ENCODE results near the gene LRP1-AS.

The LRP1-AS gene

GRCh38 chr12:57112492-57113294 lies 34.7 kb downstream of the LRP1-AS start:
- peak overlapping the region; percentile 83 for H3K4me3 Mint-ChIP-seq
- H3K27ac Mint-ChIP-seq = no peak overlapping the region
- peaks cover 9% of the 10 kb centered on the region for H3K27me3 Mint-ChIP-seq (ENCODE audit: low read depth, poor library complexity)
- peaks cover 8% of the 10 kb centered on the region for H3K36me3 Mint-ChIP-seq (ENCODE audit: low read depth)
- peak; percentile 77 for TF ChIP-seq CTCF (IDR thresholded peaks at IDR 0.05)
- peaks cover 59% of the 10 kb centered on the region for H3K4me1 Mint-ChIP-seq
- no peaks in the 10 kb centered on the region for H3K9me3 Mint-ChIP-seq
- DNase-seq = no peak

- peaks cover 20% of the 10 kb centered on the region for H3K36me3 Mint-ChIP-seq (ENCODE audit: low read depth)
- no peaks in the 10 kb centered on the region for H3K9me3 Mint-ChIP-seq
- peak within 1 kb of the TSS; percentile 99 for H3K27ac Mint-ChIP-seq
- TF ChIP-seq CTCF (IDR thresholded peaks at IDR 0.05) = no peak
- DNase-seq = peak; percentile 49
- peak within 1 kb of the TSS; percentile 83 for H3K4me3 Mint-ChIP-seq
- peaks cover 3% of the 10 kb centered on the region for H3K27me3 Mint-ChIP-seq (ENCODE audit: low read depth, poor library complexity)
- peaks cover 63% of the 10 kb centered on the region for H3K4me1 Mint-ChIP-seq
Observed at GRCh38 chr12:57111031-57111734, 36.2 kb downstream of the LRP1-AS start, which contains the start of gene STAT6. TSS of gene STAT6 (minus strand) at chr12:57111362. CDS start at chr12:57108278, 3,084 bp downstream.

- no peaks in the 10 kb centered on the region for H3K27me3 Mint-ChIP-seq (ENCODE audit: low read depth, poor library complexity)
- H3K4me1 Mint-ChIP-seq = peaks cover 58% of the 10 kb centered on the region
- peak overlapping the region; percentile 83 for H3K4me3 Mint-ChIP-seq
- peak; percentile 83 for DNase-seq
- TF ChIP-seq CTCF (IDR thresholded peaks at IDR 0.05) = no peak
- H3K9me3 Mint-ChIP-seq = no peaks in the 10 kb centered on the region
- peak overlapping the region; percentile 99 for H3K27ac Mint-ChIP-seq
- peaks cover 21% of the 10 kb centered on the region for H3K36me3 Mint-ChIP-seq (ENCODE audit: low read depth)
Observed at GRCh38 chr12:57110104-57111030, 37.1 kb downstream of the LRP1-AS start.

GRCh38 chr12:57109207-57110103 lies 38.0 kb downstream of the LRP1-AS start:
- H3K4me3 Mint-ChIP-seq = peak overlapping the region; percentile 83
- H3K36me3 Mint-ChIP-seq (ENCODE audit: low read depth) = peaks cover 25% of the 10 kb centered on the region
- no peaks in the 10 kb centered on the region for H3K9me3 Mint-ChIP-seq
- H3K4me1 Mint-ChIP-seq = peaks cover 58% of the 10 kb centered on the region
- TF ChIP-seq CTCF (IDR thresholded peaks at IDR 0.05) = no peak
- no peak for DNase-seq
- H3K27ac Mint-ChIP-seq = peak overlapping the region; percentile 88
- no peaks in the 10 kb centered on the region for H3K27me3 Mint-ChIP-seq (ENCODE audit: low read depth, poor library complexity)
